ENCODE measurements around the gene CCDC177.

CCDC177 gene

DNA sequence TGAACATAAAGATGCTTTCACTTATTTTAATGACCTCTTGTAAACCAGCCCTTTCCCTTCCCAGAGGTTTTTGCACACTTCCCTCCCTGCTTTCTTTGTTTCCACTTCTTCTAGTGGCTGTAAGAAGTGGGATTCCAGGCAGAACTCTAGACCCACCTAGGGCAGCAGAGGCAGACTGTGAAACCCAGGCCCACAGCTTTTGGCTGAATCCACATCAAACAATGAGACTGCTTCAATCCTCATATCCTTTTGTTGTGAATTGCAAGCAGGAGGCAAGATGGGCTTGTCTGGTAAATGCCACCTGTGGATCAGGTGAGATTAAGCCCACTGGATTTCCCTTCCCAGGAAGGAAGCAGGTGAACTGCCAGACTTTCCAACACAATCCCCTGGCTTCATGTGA is 12.8 kb downstream of the CCDC177 start:
- TF ChIP-seq, protein P1, sequence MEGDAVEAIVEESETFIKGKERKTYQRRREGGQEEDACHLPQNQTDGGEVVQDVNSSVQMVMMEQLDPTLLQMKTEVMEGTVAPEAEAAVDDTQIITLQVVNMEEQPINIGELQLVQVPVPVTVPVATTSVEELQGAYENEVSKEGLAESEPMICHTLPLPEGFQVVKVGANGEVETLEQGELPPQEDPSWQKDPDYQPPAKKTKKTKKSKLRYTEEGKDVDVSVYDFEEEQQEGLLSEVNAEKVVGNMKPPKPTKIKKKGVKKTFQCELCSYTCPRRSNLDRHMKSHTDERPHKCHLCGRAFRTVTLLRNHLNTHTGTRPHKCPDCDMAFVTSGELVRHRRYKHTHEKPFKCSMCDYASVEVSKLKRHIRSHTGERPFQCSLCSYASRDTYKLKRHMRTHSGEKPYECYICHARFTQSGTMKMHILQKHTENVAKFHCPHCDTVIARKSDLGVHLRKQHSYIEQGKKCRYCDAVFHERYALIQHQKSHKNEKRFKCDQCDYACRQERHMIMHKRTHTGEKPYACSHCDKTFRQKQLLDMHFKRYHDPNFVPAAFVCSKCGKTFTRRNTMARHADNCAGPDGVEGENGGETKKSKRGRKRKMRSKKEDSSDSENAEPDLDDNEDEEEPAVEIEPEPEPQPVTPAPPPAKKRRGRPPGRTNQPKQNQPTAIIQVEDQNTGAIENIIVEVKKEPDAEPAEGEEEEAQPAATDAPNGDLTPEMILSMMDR (IDR thresholded peaks at IDR 0.05; ENCODE audit: low read depth, low read length) = no peak
- no peak overlapping the region for H3K4me3 ChIP-seq (ENCODE audit: low read depth, low read length)

DNA sequence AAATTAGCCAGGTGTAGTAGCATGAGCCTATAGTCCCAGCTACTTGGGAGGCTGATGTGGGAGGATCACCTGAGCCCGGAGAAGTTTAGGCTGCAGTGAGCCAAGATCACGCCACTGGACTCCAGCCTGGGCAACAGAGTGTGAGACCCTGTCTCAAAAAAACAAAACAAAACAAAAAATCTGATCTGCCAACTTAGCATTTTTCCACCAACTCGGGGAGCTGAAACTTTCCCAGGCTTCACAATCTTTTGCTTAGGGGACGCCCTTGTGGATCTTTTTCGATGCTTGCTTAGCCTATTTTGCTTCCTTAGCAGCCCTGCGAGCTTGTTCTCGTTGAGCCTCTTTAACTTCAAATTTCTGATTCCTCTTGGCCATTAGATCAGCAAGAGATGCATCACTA is 13.8 kb downstream of the CCDC177 start:
- TF ChIP-seq, protein P1 (IDR thresholded peaks at IDR 0.05; ENCODE audit: low read depth, low read length) = no peak
- H3K4me3 ChIP-seq (ENCODE audit: low read depth, low read length) = no peak overlapping the region

DNA sequence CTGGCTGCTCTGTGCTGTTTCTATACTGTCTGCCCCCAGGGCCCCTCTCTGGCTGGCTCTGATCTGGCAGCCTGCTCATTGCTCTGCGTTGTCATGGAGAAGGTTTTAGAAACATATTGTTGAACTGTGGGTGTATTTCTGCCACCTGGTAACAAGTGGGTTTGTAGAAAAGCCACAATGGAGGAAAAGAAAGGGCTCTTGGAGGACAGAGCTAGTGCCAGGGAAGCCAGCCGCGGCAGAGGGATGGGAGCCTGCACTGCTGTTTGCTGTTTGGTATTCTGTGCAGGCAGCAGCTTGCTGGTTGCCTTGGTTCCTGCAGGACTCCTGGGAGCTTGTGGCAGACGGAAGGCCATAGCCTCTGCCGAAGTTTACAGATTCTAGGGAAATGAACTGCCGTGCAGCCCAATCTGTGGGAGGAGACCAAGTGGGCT is 15.1 kb downstream of the CCDC177 start:
- no peak overlapping the region for H3K4me3 ChIP-seq (ENCODE audit: low read depth, low read length)
- TF ChIP-seq, protein P1 (IDR thresholded peaks at IDR 0.05; ENCODE audit: low read depth, low read length) = no peak

DNA sequence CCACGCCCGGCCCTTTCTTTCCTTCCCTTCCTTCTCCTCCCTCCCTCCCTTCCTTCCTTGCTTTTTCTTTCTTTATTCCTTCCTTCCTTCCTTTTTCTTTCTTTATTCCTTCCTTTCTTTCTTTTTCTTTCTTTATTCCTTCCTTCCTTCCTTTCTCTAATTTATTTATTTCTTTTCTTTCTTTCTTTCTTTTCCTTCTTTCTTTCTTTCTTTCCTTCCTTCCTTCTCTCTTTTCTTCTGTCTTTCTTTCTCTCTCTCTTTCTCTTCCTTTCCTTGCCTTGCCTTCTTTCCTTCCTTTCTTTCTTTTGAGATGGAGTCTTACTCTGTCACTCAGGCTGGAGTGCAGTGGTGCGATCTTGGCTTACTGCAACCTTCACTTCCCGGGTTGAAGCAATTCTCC is 15.9 kb downstream of the CCDC177 start:
- TF ChIP-seq, protein P1 (IDR thresholded peaks at IDR 0.05; ENCODE audit: low read depth, low read length) = no peak
- H3K4me3 ChIP-seq (ENCODE audit: low read depth, low read length) = no peak overlapping the region

DNA sequence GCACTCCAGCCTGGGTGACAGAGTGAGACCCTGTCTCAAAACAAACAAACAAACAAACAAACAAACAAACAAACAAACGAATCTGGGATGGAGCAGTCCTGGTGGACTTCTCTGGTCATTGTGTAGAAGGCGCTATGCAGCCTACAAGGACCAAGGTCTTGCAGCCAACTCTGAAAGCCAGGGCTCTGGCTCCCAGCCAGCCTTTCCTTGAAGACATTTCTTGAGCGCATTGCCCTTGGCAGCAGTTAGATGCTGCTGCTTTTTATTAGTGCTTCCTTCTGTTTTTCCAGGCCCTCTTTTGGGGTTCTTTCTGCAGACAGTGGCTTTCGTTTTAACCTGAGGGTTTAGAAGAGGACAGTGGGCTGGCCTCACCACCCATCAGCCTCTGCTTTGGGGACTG is 20.2 kb downstream of the CCDC177 start:
- no peak overlapping the region for H3K4me3 ChIP-seq (ENCODE audit: low read depth, low read length)
- TF ChIP-seq, protein P1 (IDR thresholded peaks at IDR 0.05; ENCODE audit: low read depth, low read length) = no peak

DNA sequence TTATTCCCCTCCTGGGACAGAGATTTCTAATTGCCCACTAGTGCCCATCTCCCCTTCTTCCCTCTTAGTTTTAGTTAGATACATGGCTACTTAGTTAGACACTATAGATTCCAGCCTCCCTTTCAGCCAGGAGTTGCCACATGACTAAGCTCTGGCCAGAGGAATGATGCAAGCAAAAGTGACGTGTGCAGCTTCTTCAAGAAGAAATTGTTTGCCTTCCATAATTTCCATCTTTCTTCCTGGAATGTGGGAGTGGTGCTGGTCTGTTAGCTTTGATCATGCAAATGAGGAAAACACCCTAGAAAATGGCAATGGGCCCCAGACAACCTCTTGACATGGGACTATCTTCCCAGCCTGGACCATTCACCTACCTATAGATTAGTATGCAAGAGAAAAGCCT is 21.4 kb downstream of the CCDC177 start:
- no peak overlapping the region for H3K4me3 ChIP-seq (ENCODE audit: low read depth, low read length)
- TF ChIP-seq, protein P1 (IDR thresholded peaks at IDR 0.05; ENCODE audit: low read depth, low read length) = no peak

DNA sequence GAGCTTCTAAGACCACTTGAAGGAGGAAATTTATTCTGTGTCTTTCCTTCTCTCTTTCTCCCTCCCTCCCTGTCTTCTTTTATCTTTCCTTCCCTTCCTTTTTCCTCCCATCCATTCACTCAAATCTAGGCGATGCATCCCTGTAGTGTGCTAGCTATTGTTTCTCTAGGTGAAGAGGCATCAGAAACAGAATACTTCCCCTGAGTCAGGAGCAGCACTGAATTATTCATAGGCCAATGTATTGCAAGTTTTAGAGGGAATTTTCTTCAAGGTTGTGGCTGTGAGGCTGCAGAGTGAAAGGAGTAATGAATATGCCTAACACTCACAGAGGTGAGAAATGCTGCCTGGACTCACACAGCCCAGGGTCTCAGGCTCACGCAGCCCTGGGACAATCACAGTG is 23.2 kb downstream of the CCDC177 start:
- TF ChIP-seq, protein P1 (IDR thresholded peaks at IDR 0.05; ENCODE audit: low read depth, low read length) = no peak
- H3K4me3 ChIP-seq (ENCODE audit: low read depth, low read length) = no peak overlapping the region
